ENCODE results near the gene SELENBP1. TPM values are rescaled to one million over a fixed set of nuclear protein-coding genes. Genes with fewer than 3 reads are reported as not detected.

The SELENBP1 gene
- total RNA-seq, 2 experiments from 2014 or later: not detected

- POLR2A ChIA-PET: no interaction called here
- H3K4me1 Mint-ChIP-seq (ENCODE audit: low read depth): peaks cover 32% of the 10 kb centered on the region
Observed at GRCh38 chr1:151318975-151319374, 53.5 kb downstream of the SELENBP1 start.

GRCh38 chr1:151315565-151316235 is 56.8 kb downstream of the SELENBP1 start:
- ChIA-PET CTCF (interaction anchor here (0.6 to 1.9 kb wide), 5 partner anchors 15 to 83 kb away, joined by 3 to 6 read pairs (median 3); no protein-coding TSS in a partner anchor), POLR2A (no interaction called here)
- H3K27ac Mint-ChIP-seq: no peak overlapping the region
- peaks cover 52% of the 10 kb centered on the region for H3K4me1 Mint-ChIP-seq (ENCODE audit: low read depth)
- DNase-seq: no peak
- H3K9me3 Mint-ChIP-seq: no peaks in the 10 kb centered on the region
- no peaks in the 10 kb centered on the region for H3K27me3 Mint-ChIP-seq
- intact Hi-C loops (cut with micrococcal nuclease): no loop called here
- peaks cover 39% of the 10 kb centered on the region for H3K36me3 Mint-ChIP-seq
- H3K4me3 Mint-ChIP-seq: no peak overlapping the region

More at GRCh38 chr1:151318975-151319374, 53.5 kb downstream of the SELENBP1 start:
- H3K9me3 Mint-ChIP-seq: no peaks in the 10 kb centered on the region
- H3K27me3 Mint-ChIP-seq: no peaks in the 10 kb centered on the region
- intact Hi-C loops (cut with micrococcal nuclease): no loop called here
- H3K4me3 Mint-ChIP-seq: no peak overlapping the region
- DNase-seq: no peak
- CTCF ChIA-PET: interaction anchor here (0.7 kb wide), 1 partner anchor 18 kb away, joined by 5 read pairs; no protein-coding TSS in a partner anchor
- no peak overlapping the region for H3K27ac Mint-ChIP-seq
- peaks cover 37% of the 10 kb centered on the region for H3K36me3 Mint-ChIP-seq

Other genes starting within 250 kb of the SELENBP1 start
- 1 to 10 TPM; 1.9 to 2.5 TPM for gene SEMA6C, start 226.1 kb downstream of the SELENBP1 start, total RNA-seq
- gene TNFAIP8L2, start 216.1 kb downstream of the SELENBP1 start, total RNA-seq: 10 to 100 TPM; 24.2 to 26.7 TPM
- gene LYSMD1, start 206.8 kb downstream of the SELENBP1 start, total RNA-seq: 1 to 10 TPM; 1.8 to 2.6 TPM
- 10 to 100 TPM; 67.5 to 67.8 TPM for gene SCNM1, start 206.6 kb downstream of the SELENBP1 start, total RNA-seq
- 1 to 10 TPM; 1.7 to 2.7 TPM for gene TMOD4, start 196.7 kb downstream of the SELENBP1 start, total RNA-seq
- gene VPS72, start 182.5 kb downstream of the SELENBP1 start, total RNA-seq: 10 to 100 TPM; 77.6 to 80.4 TPM
- 10 to 100 TPM; 78.6 to 84.3 TPM for gene PIP5K1A, start 174.2 kb downstream of the SELENBP1 start, total RNA-seq
- gene PSMD4, start 118.0 kb downstream of the SELENBP1 start, total RNA-seq: 100 to 1,000 TPM; 212 to 227 TPM
- 10 to 100 TPM; 27.1 to 27.2 TPM for gene ZNF687, start 90.4 kb downstream of the SELENBP1 start, total RNA-seq
- 10 to 100 TPM; 54.7 to 62.9 TPM for gene PI4KB, start 45.3 kb downstream of the SELENBP1 start, total RNA-seq
- gene RFX5, start 25.5 kb downstream of the SELENBP1 start, total RNA-seq: 10 to 100 TPM; 64.7 to 68.7 TPM
- gene PSMB4, start 26.9 kb upstream of the SELENBP1 start, total RNA-seq: 100 to 1,000 TPM; 352 to 355 TPM
- 10 to 100 TPM; 73.7 to 76.3 TPM for gene POGZ, start 86.8 kb upstream of the SELENBP1 start, total RNA-seq
- 1 to 10 TPM; 1.3 to 1.4 TPM for gene CGN, start 138.7 kb upstream of the SELENBP1 start, total RNA-seq
- gene TUFT1, start 167.6 kb upstream of the SELENBP1 start, total RNA-seq: 1 to 10 TPM; 3.0 to 4.1 TPM
- gene SNX27, start 239.3 kb upstream of the SELENBP1 start, total RNA-seq: 10 to 100 TPM; 27.1 to 30.7 TPM

Data from activated CD4-positive, alpha-beta memory T cell treated with anti-CD3 and anti-CD28 coated beads for 36 hours (primary cell).